HEK293 (cell line): ENCODE results near the gene IL3RA.

Experiments used
- BCL11A ChIP-seq: fragments of 450-650 bp; formaldehyde crosslinking; IDR thresholded peaks from 2 replicates; pipeline ENCODE4 v1.5.1; 2016; ENCODE audit warnings: low read depth, missing biosample characterization, missing genetic modification characterization
- REST ChIP-seq: fragments of 450-650 bp; formaldehyde crosslinking; IDR thresholded peaks from 2 replicates; pipeline ENCODE4 v1.5.1; 2016; ENCODE audit warnings: missing biosample characterization, missing genetic modification characterization
- ZBTB8A ChIP-seq: fragments of 450-650 bp; formaldehyde crosslinking; IDR thresholded peaks from 2 replicates; pipeline ENCODE4 v1.5.1; 2016; ENCODE audit warnings: missing biosample characterization, missing genetic modification characterization
- ZNF747 ChIP-seq: fragments of 450-650 bp; formaldehyde crosslinking; IDR thresholded peaks from 2 replicates; pipeline ENCODE4 v1.5.1; 2016; ENCODE audit warnings: missing biosample characterization, missing genetic modification characterization
- ZSCAN30 ChIP-seq: fragments of 450-650 bp; IDR thresholded peaks from 2 replicates; pipeline ENCODE4 v1.5.1; 2018; ENCODE audit warnings: missing biosample characterization, mild to moderate bottlenecking, missing genetic modification characterization, moderate library complexity
- TF ChIP-seq, protein P1 (sequence below): fragments of 450-650 bp; formaldehyde crosslinking; IDR thresholded peaks from 2 replicates; pipeline ENCODE4 v1.5.1; 2016; ENCODE audit warnings: missing biosample characterization, missing genetic modification characterization

DNA sequence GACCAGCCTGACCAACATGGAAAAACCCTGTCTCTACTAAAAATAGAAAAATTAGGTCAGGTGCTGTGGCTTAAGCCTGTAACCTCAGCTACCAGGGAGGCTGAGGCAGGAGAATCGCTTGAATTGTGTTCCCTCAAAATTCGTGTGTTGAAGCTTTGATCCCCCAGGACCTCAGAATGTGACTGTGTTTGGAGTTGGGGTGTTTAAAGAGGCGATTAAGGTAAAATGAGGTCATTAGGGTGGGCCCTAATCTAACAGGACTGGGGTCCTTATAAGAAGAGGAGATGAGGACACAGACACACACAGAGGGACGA, 31.8 kb downstream of the IL3RA start:
- TF ChIP-seq REST (tag by site-specific recombination) = no peak
- no peak for TF ChIP-seq ZSCAN30 (tag by site-specific recombination)
- no peak for TF ChIP-seq BCL11A (tag by site-specific recombination)
- TF ChIP-seq, protein P1, sequence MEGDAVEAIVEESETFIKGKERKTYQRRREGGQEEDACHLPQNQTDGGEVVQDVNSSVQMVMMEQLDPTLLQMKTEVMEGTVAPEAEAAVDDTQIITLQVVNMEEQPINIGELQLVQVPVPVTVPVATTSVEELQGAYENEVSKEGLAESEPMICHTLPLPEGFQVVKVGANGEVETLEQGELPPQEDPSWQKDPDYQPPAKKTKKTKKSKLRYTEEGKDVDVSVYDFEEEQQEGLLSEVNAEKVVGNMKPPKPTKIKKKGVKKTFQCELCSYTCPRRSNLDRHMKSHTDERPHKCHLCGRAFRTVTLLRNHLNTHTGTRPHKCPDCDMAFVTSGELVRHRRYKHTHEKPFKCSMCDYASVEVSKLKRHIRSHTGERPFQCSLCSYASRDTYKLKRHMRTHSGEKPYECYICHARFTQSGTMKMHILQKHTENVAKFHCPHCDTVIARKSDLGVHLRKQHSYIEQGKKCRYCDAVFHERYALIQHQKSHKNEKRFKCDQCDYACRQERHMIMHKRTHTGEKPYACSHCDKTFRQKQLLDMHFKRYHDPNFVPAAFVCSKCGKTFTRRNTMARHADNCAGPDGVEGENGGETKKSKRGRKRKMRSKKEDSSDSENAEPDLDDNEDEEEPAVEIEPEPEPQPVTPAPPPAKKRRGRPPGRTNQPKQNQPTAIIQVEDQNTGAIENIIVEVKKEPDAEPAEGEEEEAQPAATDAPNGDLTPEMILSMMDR (tag by site-specific recombination) = no peak
- no peak for TF ChIP-seq ZBTB8A
- no peak for TF ChIP-seq ZNF747
